Stimulated activated CD4-positive, alpha-beta T cell treated with anti-CD3 and anti-CD28 coated beads, Interleukin-12 subunit alpha, Interleukin-12 subunit beta, amount 100 ng/mL, for 48 hours (primary cell): ENCODE measurements around the gene ZNF507.

Source experiments
- DNase-seq, 3 donors: peaks; one replicate each; pipeline ENCODE4 v3.0.0-alpha.2; 2020; ENCODE audit warnings: low read depth in 2 of 3, low spot score in 1 of 3

ZNF507 gene

GRCh38 chr19:32345261-32346207 lies at the start of gene ZNF507:
Gene ZNF507, plus strand, starts transcription at chr19:32345610. Its CDS starts 7,221 bp downstream, at chr19:32352831.
- peak; percentile 70 to 83 (median 72) for DNase-seq

DNA sequence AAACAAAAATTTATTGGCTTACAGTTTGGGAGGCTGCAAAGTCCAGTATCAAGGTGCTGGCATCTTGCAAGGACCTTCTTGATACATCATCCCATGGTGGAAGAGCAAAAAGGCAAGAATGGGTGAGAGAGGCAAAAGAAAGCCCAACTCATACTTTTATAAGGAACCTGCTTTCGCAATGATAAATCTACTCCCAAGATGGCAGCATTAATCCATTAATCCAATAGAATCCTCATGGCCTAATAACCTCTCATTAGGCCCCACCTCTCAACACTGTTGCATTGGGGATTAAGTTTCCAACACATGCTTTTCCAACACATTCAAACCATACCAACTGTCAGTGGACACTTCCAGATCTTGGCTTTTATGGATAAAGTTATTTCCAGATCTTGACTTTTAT lies 48.7 kb upstream of the ZNF507 start:
- no peak for DNase-seq

DNA sequence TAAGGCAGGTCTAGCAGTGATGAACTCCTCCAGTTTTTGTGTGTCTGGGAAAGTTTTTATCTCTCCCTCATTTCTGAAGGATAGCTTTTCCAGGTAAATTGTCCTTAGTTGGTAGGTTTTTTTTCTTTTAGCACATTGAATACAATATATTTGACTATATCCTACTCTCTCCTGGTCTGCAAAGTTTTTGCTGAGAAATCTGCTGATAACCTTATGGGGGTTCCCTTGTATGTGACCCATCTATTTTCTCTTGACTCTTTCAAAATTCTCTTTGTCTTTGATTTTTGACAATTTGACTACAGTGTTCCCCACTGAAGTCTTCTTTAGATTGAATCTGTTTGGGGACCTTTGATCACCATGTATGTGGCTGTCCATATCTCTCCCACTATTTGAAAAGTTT lies 42.6 kb upstream of the ZNF507 start:
- DNase-seq: no peak

- DNase-seq: no peak
Measured at GRCh38 chr19:32303193-32303592, 42.2 kb upstream of the ZNF507 start.

DNA sequence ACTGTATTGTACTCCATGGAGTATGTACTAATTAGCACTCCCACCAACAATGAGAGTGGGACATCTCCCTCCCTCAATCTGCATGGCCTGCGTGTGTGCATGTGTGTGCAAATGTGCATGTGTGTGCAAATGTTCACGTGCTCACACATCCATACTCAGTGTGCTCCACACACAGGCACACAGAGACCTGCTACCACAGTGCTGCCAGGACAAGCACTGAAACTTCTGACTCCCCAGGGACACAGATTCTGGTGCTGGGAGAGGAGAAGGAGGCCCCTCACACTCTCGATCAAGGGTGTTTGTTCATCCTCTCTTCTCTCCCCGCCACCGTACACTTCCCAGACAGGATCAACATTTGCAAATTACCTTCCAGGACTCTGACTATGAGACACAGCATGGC lies 37.8 kb upstream of the ZNF507 start:
- no peak for DNase-seq

DNA sequence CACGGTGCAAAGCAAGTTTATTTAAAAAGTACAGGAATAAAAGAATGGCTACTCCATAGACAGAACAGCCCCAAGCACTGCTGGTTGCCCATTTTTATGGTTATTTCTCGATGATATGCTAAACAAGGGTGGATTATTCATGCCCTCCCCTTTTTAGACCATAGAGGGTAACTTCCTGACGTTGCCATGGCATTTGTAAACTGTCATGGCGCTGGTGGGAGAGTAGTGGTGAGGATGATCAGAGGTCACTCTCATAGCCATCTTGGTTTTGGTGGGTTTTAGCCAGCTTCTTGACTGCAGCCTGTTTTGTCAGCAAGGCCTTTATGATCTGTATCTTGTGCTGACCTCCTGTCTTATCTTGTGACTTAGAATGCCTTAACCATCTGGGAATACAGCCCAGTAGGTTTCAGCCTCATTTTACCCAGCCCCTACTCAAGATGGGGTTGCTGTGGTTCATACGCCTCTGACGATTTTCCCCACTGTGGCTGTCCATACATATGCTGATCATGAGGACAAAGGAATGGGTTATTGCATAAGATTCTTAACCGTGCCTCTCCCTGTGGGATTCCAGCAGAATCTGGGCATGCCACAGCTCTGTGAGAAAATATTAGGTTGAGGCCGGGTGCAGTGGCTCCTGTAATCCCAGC lies 36.9 kb upstream of the ZNF507 start:
- DNase-seq: no peak

- DNase-seq: no peak
Measured at GRCh38 chr19:32309711-32310390, 35.6 kb upstream of the ZNF507 start.

- no peak for DNase-seq
Measured at GRCh38 chr19:32311371-32311770, 34.0 kb upstream of the ZNF507 start.

- DNase-seq: no peak
Measured at GRCh38 chr19:32313569-32314265, 31.7 kb upstream of the ZNF507 start.

DNA sequence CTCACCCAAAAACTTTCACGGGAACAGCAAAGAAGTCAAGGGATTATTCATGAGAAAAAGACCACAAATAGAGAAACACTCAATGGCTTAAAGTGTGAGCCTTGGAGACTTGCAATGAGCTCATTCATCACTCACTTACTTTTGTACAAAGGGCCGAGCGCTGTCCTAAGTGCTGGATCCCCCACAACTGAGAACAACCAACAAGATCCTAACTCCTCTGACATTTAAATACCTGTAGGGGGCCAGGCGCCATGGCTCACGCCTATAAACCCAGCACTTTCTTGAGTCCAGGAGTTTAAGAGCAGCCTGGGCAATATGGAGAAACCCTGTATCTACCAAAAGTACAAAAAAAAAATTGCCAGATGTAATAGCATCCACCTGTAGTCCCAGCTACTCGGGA lies 29.4 kb upstream of the ZNF507 start:
- no peak for DNase-seq

DNA sequence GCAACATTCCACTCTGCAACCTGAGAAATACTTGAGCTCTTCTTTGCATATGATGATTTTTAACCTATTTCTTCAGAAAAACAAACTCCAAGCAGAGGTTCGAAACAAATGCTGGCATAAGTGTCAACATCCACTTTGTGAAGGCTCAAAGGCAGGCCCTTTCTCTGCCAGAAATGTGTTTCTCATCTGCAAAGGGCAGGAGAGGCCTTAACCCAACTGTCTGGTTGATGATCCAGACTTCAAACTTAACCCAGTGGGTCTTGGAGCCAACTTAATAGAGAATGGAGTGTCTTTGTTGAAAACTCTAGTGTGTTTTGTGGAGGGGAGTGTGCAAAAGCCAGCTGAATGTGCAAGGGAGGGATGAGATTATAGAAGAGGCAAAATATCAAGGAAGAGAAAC lies 28.3 kb upstream of the ZNF507 start:
- no peak for DNase-seq

DNA sequence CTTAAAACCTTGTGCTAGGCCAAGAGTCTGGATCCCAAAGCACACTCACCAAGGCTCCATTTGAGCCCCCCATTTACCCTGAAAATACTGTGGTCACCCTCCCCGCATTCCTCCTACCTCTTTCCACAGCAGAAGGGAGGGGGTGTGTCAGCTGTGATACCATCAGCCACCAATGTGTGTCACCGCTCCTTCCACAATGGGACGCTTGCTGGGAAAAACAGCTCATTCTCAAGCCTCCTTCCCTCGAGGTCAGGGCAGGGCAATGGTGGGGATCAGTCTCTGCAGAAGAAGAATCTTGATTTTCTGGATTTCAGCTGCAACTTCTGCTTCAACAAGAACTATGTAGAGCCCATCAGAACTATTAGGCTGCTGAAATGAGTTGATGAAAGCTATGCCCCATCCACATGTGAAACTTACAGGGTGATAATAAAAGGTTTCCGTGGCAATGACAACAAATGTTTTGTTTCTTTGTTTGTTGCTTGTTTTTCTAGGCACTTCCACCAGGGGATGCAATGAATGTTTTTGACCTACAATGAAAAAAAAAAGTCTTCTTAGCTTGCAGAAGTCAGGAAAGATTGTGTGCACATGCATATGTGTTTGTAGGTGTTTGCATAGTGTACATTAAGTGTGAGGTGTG lies 26.4 kb upstream of the ZNF507 start:
- no peak for DNase-seq

DNA sequence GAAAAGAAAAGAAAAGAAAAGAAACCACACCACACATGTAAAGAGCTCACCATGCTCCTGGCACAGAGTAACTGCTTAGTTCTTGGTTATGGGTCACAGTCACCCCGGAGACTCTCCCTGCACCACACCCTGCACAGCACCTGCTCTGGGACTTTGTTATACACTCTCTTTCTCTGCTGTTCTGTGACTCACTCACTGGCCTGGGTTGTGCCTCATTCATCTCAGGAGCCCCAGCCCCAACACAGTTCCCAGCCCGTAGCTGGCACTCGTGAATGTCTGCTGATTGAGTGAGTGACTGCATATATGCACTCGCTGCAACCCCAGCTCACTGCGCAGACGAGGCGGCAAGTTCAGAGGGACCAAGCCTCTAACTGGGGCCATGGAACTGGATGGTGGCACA lies 22.9 kb upstream of the ZNF507 start:
- no peak for DNase-seq

DNA sequence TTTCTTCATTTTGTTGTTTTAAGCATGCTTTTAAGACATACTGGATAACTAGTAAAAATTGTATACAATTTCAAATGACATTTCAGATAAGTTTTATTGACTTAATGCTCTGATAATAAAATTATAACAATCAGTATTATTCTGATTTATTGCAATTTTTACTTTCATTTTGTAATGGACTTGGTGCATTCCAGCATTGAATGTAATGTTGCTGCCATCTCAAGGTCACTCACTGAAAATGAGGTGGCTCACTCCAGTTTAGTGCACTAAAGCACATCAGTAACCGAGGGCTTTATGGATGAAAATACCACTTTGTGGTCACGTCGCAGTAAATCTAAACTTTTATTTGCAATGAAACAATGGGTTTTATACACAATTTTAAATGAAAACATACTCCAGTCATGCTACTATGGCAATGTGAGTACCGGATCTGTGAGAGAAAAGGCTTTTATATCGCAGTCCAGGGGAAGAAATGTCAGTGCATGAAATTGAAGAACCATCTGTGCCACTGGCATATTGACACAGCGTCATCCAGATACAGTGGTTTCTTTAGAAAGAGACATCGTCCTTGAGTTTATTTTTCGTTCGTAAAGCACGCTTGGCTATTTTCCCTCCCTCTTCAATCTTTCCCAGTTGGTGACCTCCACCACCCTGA lies 20.7 kb upstream of the ZNF507 start:
- no peak for DNase-seq

GRCh38 chr19:32330213-32330857 lies 15.1 kb upstream of the ZNF507 start:
- DNase-seq: no peak

- no peak for DNase-seq
Measured at GRCh38 chr19:32333227-32333626, 12.2 kb upstream of the ZNF507 start.

- DNase-seq: no peak
Measured at GRCh38 chr19:32336259-32337083, 8.9 kb upstream of the ZNF507 start.

- no peak for DNase-seq
Measured at GRCh38 chr19:32337084-32337808, 8.2 kb upstream of the ZNF507 start.
